WTC11 (cell line): ENCODE data around the gene N4BP2L1. TPM values are rescaled to one million over a fixed set of nuclear protein-coding genes. Genes with fewer than 3 reads are reported as not detected.

Experiments used
- ATAC-seq: fragments of 200-7000 bp; cut with Tn5 transposase; 2 replicates; pipeline ENCODE4 v1.10.0; 2021; ENCODE audit warnings: mild to moderate bottlenecking, moderate library complexity
- CTCF ChIA-PET: fragments of 300-600 bp; sonication (Branson Sonifier 250); formaldehyde crosslinking; loops from one replicate; lab custom pipeline; 2021; ENCODE audit warnings: antibody characterized with exemption; lab: Charles Lee
- POLR2A ChIA-PET: fragments of 350-600 bp; sonication (Branson Sonifier 250); formaldehyde crosslinking; loops from one replicate; lab custom pipeline; 2021; ENCODE audit warnings: antibody characterized with exemption; lab: Charles Lee
- DNase-seq: peaks from one replicate; pipeline ENCODE4 v3.0.0; 2021; ENCODE audit warnings: low spot score
- H3K27ac Mint-ChIP-seq: 2 replicates; pipeline ENCODE4 v1.8.0; 2021; ENCODE audit warnings: mixed read lengths
- H3K27me3 Mint-ChIP-seq: 2 replicates; pipeline ENCODE4 v1.8.0; 2021; ENCODE audit warnings: low read depth, mild to moderate bottlenecking, moderate library complexity, mixed read lengths
- H3K36me3 Mint-ChIP-seq: 2 replicates; pipeline ENCODE4 v1.8.0; 2021; ENCODE audit warnings: mixed read lengths
- H3K4me1 Mint-ChIP-seq: 2 replicates; pipeline ENCODE4 v1.8.0; 2022; ENCODE audit warnings: mixed read lengths
- H3K4me3 Mint-ChIP-seq: 2 replicates; pipeline ENCODE4 v1.8.0; 2021; ENCODE audit warnings: mild to moderate bottlenecking, moderate library complexity, mixed read lengths
- H3K9me3 Mint-ChIP-seq: 2 replicates; pipeline ENCODE4 v1.8.0; 2021; ENCODE audit warnings: mixed read lengths
- ARID4B ChIP-seq: sonication (generic); formaldehyde crosslinking; IDR thresholded peaks from 2 replicates; pipeline ENCODE4 v1.8.0; 2023; ENCODE audit warnings: missing genetic modification reagents, mild to moderate bottlenecking, borderline replicate concordance
- ATF2 ChIP-seq: sonication (generic); formaldehyde crosslinking; IDR thresholded peaks from 2 replicates; pipeline ENCODE4 v1.8.1; 2022; ENCODE audit warnings: low read depth, missing genetic modification reagents, borderline replicate concordance
- CREB1 ChIP-seq: sonication (generic); formaldehyde crosslinking; IDR thresholded peaks from 2 replicates; pipeline ENCODE4 v1.8.0; 2023; ENCODE audit warnings: mild to moderate bottlenecking, missing genetic modification reagents
- CREM ChIP-seq: sonication (generic); formaldehyde crosslinking; IDR thresholded peaks from 2 replicates; pipeline ENCODE4 v1.8.1; 2022; ENCODE audit warnings: mild to moderate bottlenecking, missing genetic modification reagents, moderate library complexity
- E2F5 ChIP-seq: sonication (generic); formaldehyde crosslinking; IDR thresholded peaks from 2 replicates; pipeline ENCODE4 v1.8.1; 2022; ENCODE audit warnings: mild to moderate bottlenecking, moderate library complexity, missing genetic modification reagents
- EMX1 ChIP-seq: fragments of 250-450 bp; sonication (Bioruptor Pico); IDR thresholded peaks from 2 replicates; pipeline ENCODE4 v1.8.0; 2021; ENCODE audit warnings: mild to moderate bottlenecking
- ETV6 ChIP-seq: sonication (generic); formaldehyde crosslinking; IDR thresholded peaks from 2 replicates; pipeline ENCODE4 v1.8.1; 2022; ENCODE audit warnings: mild to moderate bottlenecking, missing genetic modification reagents
- FOXK1 ChIP-seq: sonication (generic); formaldehyde crosslinking; IDR thresholded peaks from 2 replicates; pipeline ENCODE4 v1.8.0; 2022; ENCODE audit warnings: mild to moderate bottlenecking, moderate library complexity, missing genetic modification reagents
- FOXP1 ChIP-seq: sonication (generic); formaldehyde crosslinking; IDR thresholded peaks from 2 replicates; pipeline ENCODE4 v1.8.0; 2022; ENCODE audit warnings: missing genetic modification reagents, mild to moderate bottlenecking, moderate library complexity, borderline replicate concordance
- FOXP4 ChIP-seq: sonication (generic); formaldehyde crosslinking; IDR thresholded peaks from 2 replicates; pipeline ENCODE4 v1.8.0; 2022; ENCODE audit warnings: mild to moderate bottlenecking, missing genetic modification reagents
- HMGXB4 ChIP-seq: sonication (generic); formaldehyde crosslinking; IDR thresholded peaks from 2 replicates; pipeline ENCODE4 v1.8.1; 2023; ENCODE audit warnings: mild to moderate bottlenecking, moderate library complexity, missing genetic modification reagents
- NR2C2 ChIP-seq: sonication (generic); formaldehyde crosslinking; IDR thresholded peaks from 2 replicates; pipeline ENCODE4 v1.8.0; 2022; ENCODE audit warnings: mild to moderate bottlenecking, missing genetic modification reagents
- NR3C1 ChIP-seq: sonication (generic); formaldehyde crosslinking; conservative IDR thresholded peaks from 2 replicates; pipeline ENCODE4 v1.8.1; 2023; ENCODE audit warnings: low read depth, mild to moderate bottlenecking, missing genetic modification reagents
- PRDM15 ChIP-seq: sonication (generic); formaldehyde crosslinking; IDR thresholded peaks from 2 replicates; pipeline ENCODE4 v1.8.0; 2022; ENCODE audit warnings: missing genetic modification reagents
- PREB ChIP-seq: sonication (generic); formaldehyde crosslinking; IDR thresholded peaks from 2 replicates; pipeline ENCODE4 v1.8.1; 2022; ENCODE audit warnings: mild to moderate bottlenecking, missing genetic modification reagents, moderate library complexity, borderline replicate concordance
- TCF7 ChIP-seq: sonication (generic); formaldehyde crosslinking; IDR thresholded peaks from 2 replicates; pipeline ENCODE4 v1.8.0; 2022; ENCODE audit warnings: mild to moderate bottlenecking, low read depth, missing genetic modification reagents, moderate library complexity
- TP53 ChIP-seq: sonication (generic); formaldehyde crosslinking; IDR thresholded peaks from 2 replicates; pipeline ENCODE4 v1.8.1; 2023; ENCODE audit warnings: mild to moderate bottlenecking, missing genetic modification reagents
- ZNF263 ChIP-seq: sonication (generic); formaldehyde crosslinking; IDR thresholded peaks from 2 replicates; pipeline ENCODE4 v1.8.1; 2022; ENCODE audit warnings: low read depth, mild to moderate bottlenecking, moderate library complexity, missing genetic modification reagents
- total RNA-seq: library from RNA; stranded (reverse); gene quantifications from 3 replicates; pipeline ENCODE4 v1.2.3, GENCODE V29; 2021

Gene N4BP2L1
- total RNA-seq, 1 experiment from 2014 or later = 3.8 TPM

- DNase-seq (no peak), ATAC-seq (no peak)
- POLR2A ChIA-PET = no interaction called here
- Mint-ChIP-seq H3K27ac (no peak overlapping the region), H3K9me3 (peaks cover 6% of the 10 kb centered on the region; the same call in 1 of the 2 replicates), H3K27me3 (no peaks in the 10 kb centered on the region), H3K4me1 (no peaks in the 10 kb centered on the region), H3K4me3 (no peak overlapping the region), H3K36me3 (no peaks in the 10 kb centered on the region)
- CTCF ChIA-PET = interaction anchor here (0.8 to 1.4 kb wide), 3 partner anchors 19 to 285 kb away, joined by 3 to 4 read pairs (median 3); no protein-coding TSS in a partner anchor
- TF ChIP-seq TP53 (CRISPR knock-in tag) (no peak), NR3C1 (no peak), PRDM15 (CRISPR knock-in tag) (no peak), CREM (CRISPR knock-in tag) (no peak), ZNF263 (no peak), ETV6 (no peak), E2F5 (CRISPR knock-in tag) (no peak), TCF7 (CRISPR knock-in tag) (no peak), NR2C2 (CRISPR knock-in tag) (no peak)
These were observed 21.0 kb upstream of the N4BP2L1 start for GRCh38 chr13:32448972-32449371.

GRCh38 chr13:32447894-32448623 is 20.1 kb upstream of the N4BP2L1 start:
- Mint-ChIP-seq H3K4me1 (no peaks in the 10 kb centered on the region), H3K4me3 (no peak overlapping the region), H3K27ac (no peak overlapping the region), H3K9me3 (peaks cover 6% of the 10 kb centered on the region; the same call in 1 of the 2 replicates), H3K36me3 (no peaks in the 10 kb centered on the region), H3K27me3 (no peaks in the 10 kb centered on the region)
- DNase-seq (no peak), ATAC-seq (no peak)
- ChIA-PET CTCF (interaction anchor here (0.8 to 1.4 kb wide), 3 partner anchors 20 to 284 kb away, joined by 3 to 4 read pairs (median 3); no protein-coding TSS in a partner anchor), POLR2A (no interaction called here)
- TF ChIP-seq FOXP1 (CRISPR knock-in tag) (no peak), ARID4B (CRISPR knock-in tag) (no peak), ATF2 (CRISPR knock-in tag) (no peak), PREB (no peak), CREM (CRISPR knock-in tag) (no peak), CREB1 (CRISPR knock-in tag) (no peak), FOXP4 (CRISPR knock-in tag) (no peak), HMGXB4 (no peak), FOXK1 (CRISPR knock-in tag) (no peak), EMX1 (CRISPR knock-in tag) (no peak), TCF7 (CRISPR knock-in tag) (no peak), ZNF263 (no peak)
